Gastroesophageal sphincter (tissue), 3 donors: ENCODE data around the gene GNB2.

ENCODE experiments used
- EP300 ChIP-seq: sonication (generic); formaldehyde crosslinking; IDR thresholded peaks from one replicate; pipeline ENCODE4 v1.6.1; 2017; ENCODE audit warnings: antibody characterized with exemption, mild to moderate bottlenecking
- POLR2A ChIP-seq, 2 donors: fragments of 450-650 bp; IDR thresholded peaks; one replicate each; pipeline ENCODE4 v1.6.1; 2017; ENCODE audit warnings: antibody characterized with exemption in 2 of 2, mild to moderate bottlenecking in 2 of 2, moderate library complexity in 1 of 2
- TF ChIP-seq, protein P1 (sequence below), 4 experiments: fragments of 200-600 bp in 2 of 4; fragments of 450-650 bp in 2 of 4; sonication (generic) in 1 of 4; IDR thresholded peaks; one replicate each; pipeline ENCODE4 v1.5.1; 2017 to 2019; ENCODE audit warnings: antibody characterized with exemption in 4 of 4, mild to moderate bottlenecking in 2 of 4, moderate library complexity in 2 of 4

DNA sequence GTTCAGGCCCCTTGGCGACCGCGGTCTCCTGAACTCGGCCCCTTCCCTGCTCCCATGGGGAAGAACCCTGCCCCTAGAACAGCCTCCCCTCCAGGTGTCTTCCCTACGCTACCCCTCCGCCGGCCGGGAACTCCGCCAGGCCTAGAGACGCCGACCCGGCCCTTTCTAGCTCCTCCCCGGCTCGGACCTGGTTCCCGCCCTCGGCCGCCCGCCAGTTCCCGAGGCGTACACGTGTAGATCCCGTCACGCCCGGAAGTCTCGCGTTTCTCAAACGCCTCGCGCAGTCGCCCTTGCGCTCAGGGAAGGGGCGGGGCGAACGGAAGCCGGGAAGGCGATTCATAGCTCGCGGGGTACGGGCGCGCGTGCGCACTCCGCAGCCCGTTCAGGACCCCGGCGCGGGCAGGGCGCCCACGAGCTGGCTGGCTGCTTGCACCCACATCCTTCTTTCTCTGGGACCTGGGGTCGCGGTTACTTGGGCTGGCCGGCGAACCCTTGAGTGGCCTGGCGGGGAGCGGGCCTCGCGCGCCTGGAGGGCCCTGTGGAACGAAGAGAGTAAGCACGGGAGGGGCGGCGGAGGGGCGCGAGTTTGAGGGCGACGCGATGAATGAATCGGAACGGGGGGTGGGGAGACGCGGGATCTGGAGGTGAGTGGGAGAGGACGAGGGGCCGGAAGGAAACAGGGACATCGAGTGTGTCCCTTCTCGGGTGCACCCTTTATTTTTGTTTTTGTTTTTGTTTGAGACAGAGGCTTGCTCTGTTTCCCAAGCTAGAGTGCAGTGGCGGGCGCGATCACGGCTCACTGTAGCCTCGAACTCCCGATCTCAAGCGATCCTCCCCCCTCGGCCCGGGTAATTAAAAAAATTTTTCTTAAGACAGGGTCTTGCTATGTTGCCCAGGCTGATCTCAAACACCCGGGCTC is 32.5 kb downstream of the GNB2 start, which contains the start of gene POP7:
- TF ChIP-seq, protein P1, sequence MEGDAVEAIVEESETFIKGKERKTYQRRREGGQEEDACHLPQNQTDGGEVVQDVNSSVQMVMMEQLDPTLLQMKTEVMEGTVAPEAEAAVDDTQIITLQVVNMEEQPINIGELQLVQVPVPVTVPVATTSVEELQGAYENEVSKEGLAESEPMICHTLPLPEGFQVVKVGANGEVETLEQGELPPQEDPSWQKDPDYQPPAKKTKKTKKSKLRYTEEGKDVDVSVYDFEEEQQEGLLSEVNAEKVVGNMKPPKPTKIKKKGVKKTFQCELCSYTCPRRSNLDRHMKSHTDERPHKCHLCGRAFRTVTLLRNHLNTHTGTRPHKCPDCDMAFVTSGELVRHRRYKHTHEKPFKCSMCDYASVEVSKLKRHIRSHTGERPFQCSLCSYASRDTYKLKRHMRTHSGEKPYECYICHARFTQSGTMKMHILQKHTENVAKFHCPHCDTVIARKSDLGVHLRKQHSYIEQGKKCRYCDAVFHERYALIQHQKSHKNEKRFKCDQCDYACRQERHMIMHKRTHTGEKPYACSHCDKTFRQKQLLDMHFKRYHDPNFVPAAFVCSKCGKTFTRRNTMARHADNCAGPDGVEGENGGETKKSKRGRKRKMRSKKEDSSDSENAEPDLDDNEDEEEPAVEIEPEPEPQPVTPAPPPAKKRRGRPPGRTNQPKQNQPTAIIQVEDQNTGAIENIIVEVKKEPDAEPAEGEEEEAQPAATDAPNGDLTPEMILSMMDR (IDR thresholded peaks at IDR 0.05), result no peak
- no peak for TF ChIP-seq EP300
- peak; percentile 42 to 60 for TF ChIP-seq POLR2A (IDR thresholded peaks at IDR 0.05)
